ENCODE measurements around the gene MCF2L. TPM values are rescaled to one million over a fixed set of nuclear protein-coding genes. Genes with fewer than 3 reads are reported as not detected.

Gene MCF2L
- polyA plus RNA-seq, 1 donor from 2014 or later = 88.0 TPM

GRCh38 chr13:112923962-112924361, 45.1 kb upstream of the MCF2L start:
- Histone ChIP-seq H3K27me3 (ENCODE audit: insufficient read depth, low read depth, low read length) (no peaks in the 10 kb centered on the region), H3F3A (ENCODE audit: insufficient read depth, low read length, poor library complexity, severe bottlenecking) (no peaks in the 10 kb centered on the region)
- TF ChIP-seq MXI1 (conservative IDR thresholded peaks at IDR 0.05; ENCODE audit: poor library complexity, severe bottlenecking) (no peak), POLR2AphosphoS5 (IDR thresholded peaks at IDR 0.05) (no peak), TAF1 (IDR thresholded peaks at IDR 0.05; ENCODE audit: low read depth) (no peak), CTCF (IDR thresholded peaks at IDR 0.05; ENCODE audit: poor library complexity, severe bottlenecking) (no peak), EZH2 (IDR thresholded peaks at IDR 0.05; ENCODE audit: borderline replicate concordance, insufficient read depth, low read length, poor library complexity, severe bottlenecking) (no peak), SMC3 (conservative IDR thresholded peaks at IDR 0.05; ENCODE audit: poor library complexity) (no peak), REST (IDR thresholded peaks at IDR 0.05; ENCODE audit: borderline replicate concordance) (no peak), EP300 (conservative IDR thresholded peaks at IDR 0.05; ENCODE audit: poor library complexity, severe bottlenecking) (no peak), RAD21 (conservative IDR thresholded peaks at IDR 0.05) (no peak)

GRCh38 chr13:112924365-112924764, 44.6 kb upstream of the MCF2L start:
- Histone ChIP-seq H3K27me3 (ENCODE audit: insufficient read depth, low read depth, low read length) (no peaks in the 10 kb centered on the region), H3K9ac (ENCODE audit: low read length) (no peak overlapping the region), H3K4me3 (ENCODE audit: low read length) (no peak overlapping the region), H3K9me2 (ENCODE audit: insufficient read depth, low read length) (no peaks in the 10 kb centered on the region), H2AFZ (ENCODE audit: low read depth, low read length) (no peak overlapping the region), H3K4me2 (ENCODE audit: low read length) (no peak overlapping the region), H3F3A (ENCODE audit: insufficient read depth, low read length, poor library complexity, severe bottlenecking) (no peaks in the 10 kb centered on the region), H3K27ac (ENCODE audit: low read length) (no peak overlapping the region), H3K79me2 (replicated peaks; ENCODE audit: insufficient read depth, low read length) (no peaks in the 10 kb centered on the region), H3K9me3 (ENCODE audit: low read length) (no peaks in the 10 kb centered on the region), H4K20me1 (ENCODE audit: insufficient read depth) (no peaks in the 10 kb centered on the region), H3K36me3 (ENCODE audit: insufficient read depth, low read length) (no peaks in the 10 kb centered on the region)
- TF ChIP-seq EZH2 (IDR thresholded peaks at IDR 0.05; ENCODE audit: borderline replicate concordance, insufficient read depth, low read length, poor library complexity, severe bottlenecking) = no peak

More at GRCh38 chr13:112923962-112924361, 45.1 kb upstream of the MCF2L start:
- Histone ChIP-seq H3K9ac (ENCODE audit: low read length) (no peak overlapping the region), H3K4me2 (ENCODE audit: low read length) (no peak overlapping the region), H3K79me2 (replicated peaks; ENCODE audit: insufficient read depth, low read length) (no peaks in the 10 kb centered on the region), H2AFZ (ENCODE audit: low read depth, low read length) (no peak overlapping the region), H3K9me2 (ENCODE audit: insufficient read depth, low read length) (no peaks in the 10 kb centered on the region), H3K9me3 (ENCODE audit: low read length) (no peaks in the 10 kb centered on the region), H3K36me3 (ENCODE audit: insufficient read depth, low read length) (no peaks in the 10 kb centered on the region), H3K4me3 (ENCODE audit: low read length) (no peak overlapping the region), H4K20me1 (ENCODE audit: insufficient read depth) (no peaks in the 10 kb centered on the region), H3K27ac (ENCODE audit: low read length) (no peak overlapping the region)

GRCh38 chr13:112926003-112926402, 43.0 kb upstream of the MCF2L start:
- Histone ChIP-seq H3K9ac (ENCODE audit: low read length) (no peak overlapping the region), H3K4me3 (ENCODE audit: low read length) (no peak overlapping the region), H3K36me3 (ENCODE audit: insufficient read depth, low read length) (no peaks in the 10 kb centered on the region), H3K9me3 (ENCODE audit: low read length) (no peaks in the 10 kb centered on the region), H3K79me2 (replicated peaks; ENCODE audit: insufficient read depth, low read length) (no peaks in the 10 kb centered on the region), H3K27ac (ENCODE audit: low read length) (no peak overlapping the region), H3K9me2 (ENCODE audit: insufficient read depth, low read length) (no peaks in the 10 kb centered on the region), H4K20me1 (ENCODE audit: insufficient read depth) (no peaks in the 10 kb centered on the region), H3K4me2 (ENCODE audit: low read length) (no peak overlapping the region), H2AFZ (ENCODE audit: low read depth, low read length) (no peak overlapping the region), H3F3A (ENCODE audit: insufficient read depth, low read length, poor library complexity, severe bottlenecking) (no peaks in the 10 kb centered on the region), H3K27me3 (ENCODE audit: insufficient read depth, low read depth, low read length) (no peaks in the 10 kb centered on the region)
- TF ChIP-seq RAD21 (conservative IDR thresholded peaks at IDR 0.05) (no peak), EP300 (conservative IDR thresholded peaks at IDR 0.05; ENCODE audit: poor library complexity, severe bottlenecking) (no peak), POLR2AphosphoS5 (IDR thresholded peaks at IDR 0.05) (no peak), MXI1 (conservative IDR thresholded peaks at IDR 0.05; ENCODE audit: poor library complexity, severe bottlenecking) (no peak), TAF1 (IDR thresholded peaks at IDR 0.05; ENCODE audit: low read depth) (no peak), EZH2 (IDR thresholded peaks at IDR 0.05; ENCODE audit: borderline replicate concordance, insufficient read depth, low read length, poor library complexity, severe bottlenecking) (no peak), REST (IDR thresholded peaks at IDR 0.05; ENCODE audit: borderline replicate concordance) (no peak)

Data from neural cell (in vitro differentiated cells).